HCT116 (cell line): ENCODE measurements around the gene DMD. TPM values are rescaled to one million over a fixed set of nuclear protein-coding genes. Genes with fewer than 3 reads are reported as not detected.

Experiments used
- ATAC-seq: fragments of 200-7000 bp; cut with Tn5 transposase; 2 replicates; pipeline ENCODE4 v1.9.1; 2020; ENCODE audit warnings: mild to moderate bottlenecking, moderate library complexity
- BruUV-seq: library from RNA; stranded (reverse); fragments of 400-500 nt; replicated peaks from 2 replicates; lab custom pipeline; 2021; lab: Mats Ljungman, UMichigan
- CTCF ChIA-PET: fragments of 300-600 bp; sonication (Branson Sonifier 250); formaldehyde crosslinking; loops from one replicate; lab custom pipeline; 2021; ENCODE audit warnings: antibody characterized with exemption; lab: Charles Lee
- POLR2A ChIA-PET: fragments of 300-600, 350-600 bp; sonication (Branson Sonifier 250); formaldehyde crosslinking; loops from one replicate; lab custom pipeline; 2021; ENCODE audit warnings: antibody characterized with exemption; lab: Charles Lee
- RAD21 ChIA-PET, 2 experiments: fragments of 300-600 bp; sonication (Branson Sonifier 250); formaldehyde crosslinking; loops; one replicate each; lab custom pipeline; 2023; ENCODE audit warnings: low total read pairs in 2 of 2; ENCODE audit not compliant: uncharacterized antibody in 2 of 2, unreplicated experiment in 2 of 2, low non-redundant PET in 1 of 2; lab: Charles Lee
- DNase-seq: peaks from one replicate; pipeline ENCODE4 v3.0.0-alpha.2; 2010; ENCODE audit warnings: low read depth, low spot score
- H2AFZ ChIP-seq: fragments of 200-600 bp; shearing (Covaris generic), sonication (generic); 2 replicates; pipeline ENCODE4 v1.6.1; 2017; ENCODE audit warnings: low read depth, mixed run types, mixed read lengths, antibody characterized with exemption, low read length; ENCODE audit not compliant: poor library complexity, severe bottlenecking
- H3K27ac ChIP-seq: 2 replicates; pipeline ENCODE4 v1.5.1; 2012; ENCODE audit warnings: low read depth, low read length
- H3K27me3 ChIP-seq: fragments of 200-600 bp; sonication (generic); 2 replicates; pipeline ENCODE4 v1.6.1; 2016; ENCODE audit warnings: mixed run types, low read length, mixed read lengths; ENCODE audit not compliant: insufficient read depth
- H3K36me3 ChIP-seq, 2 experiments: fragments of 200-500 bp in 1 of 2; fragments of 200-600 bp in 1 of 2; sonication (Bioruptor generic) in 1 of 2; sonication (generic) in 1 of 2; 2 replicates each; pipeline versions ENCODE4 v1.5.1 to v1.6.1; 2014 to 2016; ENCODE audit warnings: low read length in 2 of 2, inconsistent platforms in 1 of 2, mixed read lengths in 1 of 2, mixed run types in 1 of 2; ENCODE audit not compliant: insufficient read depth in 2 of 2, control insufficient read depth in 1 of 2
- H3K4me1 ChIP-seq, 2 experiments: fragments of 200-600 bp in 1 of 2; sonication (generic) in 1 of 2; 2 replicates each; pipeline versions ENCODE4 v1.5.1 to v1.6.1; 2012 to 2017; ENCODE audit warnings: low read length in 2 of 2, inconsistent platforms in 1 of 2, mild to moderate bottlenecking in 1 of 2, mixed read lengths in 1 of 2, mixed run types in 1 of 2, moderate library complexity in 1 of 2; ENCODE audit not compliant: insufficient read depth in 2 of 2, control insufficient read depth in 1 of 2
- H3K4me2 ChIP-seq: fragments of 200-600 bp; sonication (generic); 2 replicates; pipeline ENCODE4 v1.6.1; 2017; ENCODE audit warnings: mixed run types, low read length, mixed read lengths
- H3K4me3 ChIP-seq, 2 experiments: fragments of 200-600 bp in 1 of 2; sonication (generic) in 1 of 2; replicated peaks in 1 of 2; 2 replicates each; pipeline ENCODE4 v1.5.1; 2011 to 2016; ENCODE audit warnings: low read length in 2 of 2, control low read depth in 1 of 2, low read depth in 1 of 2, mild to moderate bottlenecking in 1 of 2, mixed read lengths in 1 of 2, mixed run types in 1 of 2
- H3K79me2 ChIP-seq: fragments of 200-600 bp; sonication (generic); 2 replicates; pipeline ENCODE4 v1.6.1; 2017; ENCODE audit warnings: mild to moderate bottlenecking, mixed run types, low read length, moderate library complexity, mixed read lengths; ENCODE audit not compliant: insufficient read depth
- H3K9ac ChIP-seq: fragments of 200-600 bp; sonication (generic); 2 replicates; pipeline ENCODE4 v1.6.1; 2016; ENCODE audit warnings: low read length, mixed read lengths
- H3K9me2 ChIP-seq: fragments of 200-600 bp; sonication (generic), shearing (Covaris generic); 2 replicates; pipeline ENCODE4 v1.6.1; 2017; ENCODE audit warnings: mixed run types, mild to moderate bottlenecking, moderate library complexity; ENCODE audit not compliant: insufficient read depth
- H3K9me3 ChIP-seq, 2 experiments: fragments of 200-500 bp in 1 of 2; fragments of 200-600 bp in 1 of 2; sonication (Bioruptor generic) in 1 of 2; sonication (generic) in 1 of 2; 2 replicates each; pipeline ENCODE4 v1.6.1; 2014 to 2017; ENCODE audit warnings: low read length in 2 of 2, mixed read lengths in 2 of 2, inconsistent platforms in 1 of 2, low read depth in 1 of 2, mild to moderate bottlenecking in 1 of 2, mixed run types in 1 of 2, moderate library complexity in 1 of 2; ENCODE audit not compliant: control insufficient read depth in 1 of 2, insufficient read depth in 1 of 2
- H4K20me1 ChIP-seq: fragments of 200-600 bp; sonication (generic), shearing (Covaris generic); 2 replicates; pipeline ENCODE4 v1.6.1; 2017; ENCODE audit warnings: mixed run types, mild to moderate bottlenecking, moderate library complexity; ENCODE audit not compliant: insufficient read depth
- CBX3 ChIP-seq: IDR thresholded peaks from 2 replicates; pipeline ENCODE4 v1.6.1; 2012; ENCODE audit warnings: low read depth
- CEBPB ChIP-seq: IDR thresholded peaks from 2 replicates; pipeline ENCODE4 v1.6.1; 2012; ENCODE audit warnings: low read depth
- EGR1 ChIP-seq: IDR thresholded peaks from 2 replicates; pipeline ENCODE4 v1.6.1; 2012; ENCODE audit warnings: low read depth
- EZH2 ChIP-seq: fragments of 200-600 bp; sonication (generic); IDR thresholded peaks from 2 replicates; pipeline ENCODE4 v1.6.1; 2017; ENCODE audit warnings: antibody characterized with exemption, mixed run types
- JUND ChIP-seq: IDR thresholded peaks from 2 replicates; pipeline ENCODE4 v1.6.1; 2012
- MAX ChIP-seq: IDR thresholded peaks from 2 replicates; pipeline ENCODE4 v1.6.1; 2012
- POLR2A ChIP-seq: IDR thresholded peaks from 2 replicates; pipeline ENCODE4 v1.7.0; 2011; ENCODE audit warnings: borderline replicate concordance; ENCODE audit not compliant: insufficient read depth, insufficient read length; ENCODE audit errors: extremely low read depth
- POLR2AphosphoS5 ChIP-seq: IDR thresholded peaks from 2 replicates; pipeline ENCODE4 v1.6.1; 2011; ENCODE audit warnings: mild to moderate bottlenecking, low read depth, low read length, moderate library complexity
- RAD21 ChIP-seq: IDR thresholded peaks from 2 replicates; pipeline ENCODE4 v1.6.1; 2012; ENCODE audit warnings: low read depth, mild to moderate bottlenecking
- SIN3A ChIP-seq: IDR thresholded peaks from 2 replicates; pipeline ENCODE4 v1.6.1; 2012; ENCODE audit warnings: low read depth
- SRF ChIP-seq: IDR thresholded peaks from 2 replicates; pipeline ENCODE4 v1.6.1; 2012; ENCODE audit warnings: low read depth
- YY1 ChIP-seq: IDR thresholded peaks from 2 replicates; pipeline ENCODE4 v1.6.1; 2011; ENCODE audit warnings: low read length, low read depth, moderate library complexity, mild to moderate bottlenecking; ENCODE audit not compliant: insufficient replicate concordance; ENCODE audit errors: extremely low read depth
- ZBTB33 ChIP-seq: IDR thresholded peaks from 2 replicates; pipeline ENCODE4 v1.6.1; 2011; ENCODE audit warnings: mild to moderate bottlenecking, low read length, moderate library complexity; ENCODE audit not compliant: insufficient replicate concordance; ENCODE audit errors: extremely low read depth
- ZFX ChIP-seq: fragments of 450-650 bp; IDR thresholded peaks from 2 replicates; pipeline ENCODE4 v1.6.1; 2017
- intact Hi-C: fragments of 100-400 bp; cut with micrococcal nuclease; formaldehyde crosslinking; loops from 2 replicates; pipeline ENCODE4 v1.10.0; 2022
- total RNA-seq: library from RNA; stranded (reverse); gene quantifications from one replicate; pipeline ENCODE4 v1.2.1, GENCODE V29; 2021; ENCODE audit not compliant: unreplicated experiment
- TF ChIP-seq, protein P1 (sequence below), 3 experiments: fragments of 200-600 bp in 1 of 3; sonication (generic) in 1 of 3; IDR thresholded peaks in 2 of 3; conservative IDR thresholded peaks in 1 of 3; 2 replicates each; pipeline ENCODE4 v1.5.1; 2012 to 2017; ENCODE audit warnings: low read depth in 2 of 3, low read length in 2 of 3, antibody characterized with exemption in 1 of 3, borderline replicate concordance in 1 of 3, control low read depth in 1 of 3, mild to moderate bottlenecking in 1 of 3, mixed read lengths in 1 of 3, mixed run types in 1 of 3, moderate library complexity in 1 of 3; ENCODE audit not compliant: insufficient read depth in 1 of 3

The DMD gene
- total RNA-seq, 1 experiment from 2014 or later = 0.05 TPM

DNA sequence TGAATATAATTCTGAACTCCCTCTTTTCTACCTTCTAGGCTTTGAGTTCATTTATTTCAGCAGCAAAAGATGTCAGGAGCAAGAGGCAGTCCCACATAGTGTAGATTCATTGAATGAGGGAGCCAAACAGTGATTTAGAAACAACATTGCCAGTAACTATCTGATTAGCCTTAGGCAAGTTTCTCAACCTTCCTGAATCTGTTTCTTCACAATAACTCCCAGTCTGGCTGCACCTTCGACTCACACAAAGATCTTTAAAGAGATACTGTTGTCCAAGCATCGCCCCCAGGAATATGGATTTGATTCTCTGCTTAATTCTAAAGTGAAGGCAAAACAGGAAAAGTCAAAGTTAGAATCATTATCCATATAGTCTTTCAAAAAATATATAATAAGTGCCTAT, 1026.2 kb downstream of the DMD start:
- CTCF ChIA-PET = no interaction called here
- Histone ChIP-seq H3K4me2 (no peak overlapping the region), H3K9ac (no peak overlapping the region), H4K20me1 (no peaks in the 10 kb centered on the region), H3K27ac (no peak overlapping the region), H3K4me3 (no peak overlapping the region), H3K36me3 (no peaks in the 10 kb centered on the region), H2AFZ (no peak overlapping the region), H3K27me3 (no peaks in the 10 kb centered on the region), H3K9me2 (no peaks in the 10 kb centered on the region)
- DNase-seq (no peak), ATAC-seq (no peak)
- POLR2A ChIA-PET = no interaction called here
- BruUV-seq = no TSS peak
- TF ChIP-seq ZFX (no peak), ZBTB33 (no peak), RAD21 (no peak), JUND (no peak), POLR2A (no peak), CEBPB (no peak), EGR1 (no peak), YY1 (no peak), POLR2AphosphoS5 (no peak), EZH2 (no peak), SIN3A (no peak), MAX (no peak), SRF (no peak), CBX3 (no peak)
- TF ChIP-seq, protein P1, sequence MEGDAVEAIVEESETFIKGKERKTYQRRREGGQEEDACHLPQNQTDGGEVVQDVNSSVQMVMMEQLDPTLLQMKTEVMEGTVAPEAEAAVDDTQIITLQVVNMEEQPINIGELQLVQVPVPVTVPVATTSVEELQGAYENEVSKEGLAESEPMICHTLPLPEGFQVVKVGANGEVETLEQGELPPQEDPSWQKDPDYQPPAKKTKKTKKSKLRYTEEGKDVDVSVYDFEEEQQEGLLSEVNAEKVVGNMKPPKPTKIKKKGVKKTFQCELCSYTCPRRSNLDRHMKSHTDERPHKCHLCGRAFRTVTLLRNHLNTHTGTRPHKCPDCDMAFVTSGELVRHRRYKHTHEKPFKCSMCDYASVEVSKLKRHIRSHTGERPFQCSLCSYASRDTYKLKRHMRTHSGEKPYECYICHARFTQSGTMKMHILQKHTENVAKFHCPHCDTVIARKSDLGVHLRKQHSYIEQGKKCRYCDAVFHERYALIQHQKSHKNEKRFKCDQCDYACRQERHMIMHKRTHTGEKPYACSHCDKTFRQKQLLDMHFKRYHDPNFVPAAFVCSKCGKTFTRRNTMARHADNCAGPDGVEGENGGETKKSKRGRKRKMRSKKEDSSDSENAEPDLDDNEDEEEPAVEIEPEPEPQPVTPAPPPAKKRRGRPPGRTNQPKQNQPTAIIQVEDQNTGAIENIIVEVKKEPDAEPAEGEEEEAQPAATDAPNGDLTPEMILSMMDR (IDR thresholded peaks at IDR 0.05 in 2 of 3, conservative IDR thresholded peaks at IDR 0.05 in 1 of 3; ENCODE audit: borderline replicate concordance in 1 of 3, insufficient read depth in 1 of 3, low read depth in 2 of 3, low read length in 2 of 3) = no peak
- TF ChIP-seq, all 23 proteins: peak for 0
- Histone ChIP-seq H3K9me3 (no peaks in the 10 kb centered on the region; a peak in 1 of 4 replicates), H3K4me1 (no peaks in the 10 kb centered on the region), H3K79me2 (no peaks in the 10 kb centered on the region)
- RAD21 ChIA-PET = no interaction called here
- intact Hi-C loops = no loop called here
